GM12865 (cell line): ENCODE measurements around the gene SPAG16.

Experiments
- DNase-seq: peaks from one replicate; pipeline ENCODE4 v3.0.0; 2010; ENCODE audit warnings: low read depth
- H3K4me3 ChIP-seq: 2 replicates; pipeline ENCODE4 v1.5.1; 2011; ENCODE audit warnings: mild to moderate bottlenecking, low read depth, low read length, control low read depth
- TF ChIP-seq, protein P1 (sequence below): IDR thresholded peaks from 2 replicates; pipeline ENCODE4 v1.5.1; 2011; ENCODE audit warnings: low read length, control low read depth, low read depth, inconsistent platforms; ENCODE audit not compliant: insufficient read depth; ENCODE audit errors: missing control alignments

The SPAG16 gene

DNA sequence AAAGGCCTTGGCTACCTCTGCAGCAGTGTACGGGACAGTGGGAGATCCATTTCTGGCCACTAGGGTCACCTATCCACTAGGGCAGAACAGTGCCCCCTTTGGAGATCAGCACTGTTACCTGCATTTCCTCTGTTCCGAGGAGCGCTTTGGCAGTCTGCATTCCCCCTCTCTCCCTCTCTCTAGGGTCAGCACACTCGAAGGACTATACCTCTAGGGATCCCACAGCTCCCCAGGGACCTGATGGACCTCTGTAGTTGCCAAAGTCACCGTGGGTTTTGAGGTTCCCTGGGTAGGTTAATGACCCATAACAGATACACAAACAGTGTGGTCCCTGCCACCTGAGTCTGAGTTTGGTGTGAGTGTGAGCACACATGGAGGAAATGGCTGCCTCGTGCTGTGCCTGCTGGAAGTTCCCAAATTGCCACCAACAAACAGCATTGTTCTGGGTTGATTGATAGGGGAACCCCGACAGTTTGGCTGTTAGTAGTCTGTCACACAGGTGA is 1026.8 kb downstream of the SPAG16 start:
- DNase-seq, result peak; percentile 54
- TF ChIP-seq, protein P1, sequence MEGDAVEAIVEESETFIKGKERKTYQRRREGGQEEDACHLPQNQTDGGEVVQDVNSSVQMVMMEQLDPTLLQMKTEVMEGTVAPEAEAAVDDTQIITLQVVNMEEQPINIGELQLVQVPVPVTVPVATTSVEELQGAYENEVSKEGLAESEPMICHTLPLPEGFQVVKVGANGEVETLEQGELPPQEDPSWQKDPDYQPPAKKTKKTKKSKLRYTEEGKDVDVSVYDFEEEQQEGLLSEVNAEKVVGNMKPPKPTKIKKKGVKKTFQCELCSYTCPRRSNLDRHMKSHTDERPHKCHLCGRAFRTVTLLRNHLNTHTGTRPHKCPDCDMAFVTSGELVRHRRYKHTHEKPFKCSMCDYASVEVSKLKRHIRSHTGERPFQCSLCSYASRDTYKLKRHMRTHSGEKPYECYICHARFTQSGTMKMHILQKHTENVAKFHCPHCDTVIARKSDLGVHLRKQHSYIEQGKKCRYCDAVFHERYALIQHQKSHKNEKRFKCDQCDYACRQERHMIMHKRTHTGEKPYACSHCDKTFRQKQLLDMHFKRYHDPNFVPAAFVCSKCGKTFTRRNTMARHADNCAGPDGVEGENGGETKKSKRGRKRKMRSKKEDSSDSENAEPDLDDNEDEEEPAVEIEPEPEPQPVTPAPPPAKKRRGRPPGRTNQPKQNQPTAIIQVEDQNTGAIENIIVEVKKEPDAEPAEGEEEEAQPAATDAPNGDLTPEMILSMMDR, result peak; percentile 44

DNA sequence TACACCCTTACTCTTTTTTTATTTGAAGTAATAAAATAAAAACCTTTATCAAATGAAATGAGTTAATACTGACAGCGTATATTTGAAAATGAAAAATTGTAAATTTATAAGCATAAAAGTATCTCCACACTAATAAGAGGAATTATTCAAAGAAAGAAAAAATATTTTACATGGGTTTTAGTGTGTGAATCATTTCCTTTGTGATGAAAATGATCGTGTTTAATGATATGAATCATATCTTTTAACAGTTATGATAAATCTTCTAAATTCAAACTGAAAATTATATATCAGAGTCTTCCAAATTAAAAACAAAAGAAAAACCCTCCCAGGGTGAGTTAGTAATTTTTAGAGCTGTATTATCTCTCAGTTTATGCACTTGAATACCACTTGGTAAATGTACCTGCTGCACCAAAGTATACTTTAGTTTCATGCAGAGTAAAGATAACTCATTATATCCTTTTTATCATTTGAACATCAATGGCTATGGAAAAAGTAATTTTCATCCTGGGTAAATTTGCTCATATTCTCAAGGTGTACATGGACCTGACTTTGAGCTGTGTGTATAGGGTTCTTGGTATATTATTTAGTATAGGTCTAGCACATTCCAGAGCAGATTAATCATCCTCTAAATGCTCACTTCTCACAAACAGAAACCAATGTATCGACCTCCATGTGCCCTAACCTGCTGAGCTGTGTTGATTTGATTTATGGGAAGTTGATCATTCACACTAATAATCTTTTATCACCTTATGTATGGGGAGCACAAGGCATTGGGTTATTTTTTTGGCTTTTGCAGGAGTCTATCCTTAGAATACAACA is 1027.9 kb downstream of the SPAG16 start:
- H3K4me3 ChIP-seq, result no peak overlapping the region
- no peak for DNase-seq
- TF ChIP-seq, protein P1, result no peak

More for the DNA sequence above, 1026.8 kb downstream of the SPAG16 start:
- no peak overlapping the region for H3K4me3 ChIP-seq

DNA sequence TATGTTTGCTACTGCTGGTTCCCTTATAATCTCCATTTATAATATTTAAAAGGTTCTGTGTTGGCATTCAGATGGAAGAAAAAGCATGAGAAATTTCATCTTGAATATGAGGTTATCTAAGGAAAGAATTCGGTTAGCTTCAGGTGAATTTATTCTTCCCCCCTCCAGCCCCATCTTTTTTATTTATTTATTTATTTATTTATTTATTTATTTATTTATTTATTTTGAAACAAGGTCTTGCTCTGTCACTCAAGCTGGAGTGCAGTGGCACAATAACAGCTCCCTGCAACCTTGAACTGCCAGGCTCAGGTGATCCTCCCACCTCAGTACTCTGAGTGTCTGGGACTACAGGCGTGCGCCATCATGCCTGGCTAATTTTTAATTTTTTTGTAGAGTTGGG is 1031.1 kb downstream of the SPAG16 start:
- no peak for DNase-seq
- TF ChIP-seq, protein P1, result no peak
- H3K4me3 ChIP-seq, result no peak overlapping the region

DNA sequence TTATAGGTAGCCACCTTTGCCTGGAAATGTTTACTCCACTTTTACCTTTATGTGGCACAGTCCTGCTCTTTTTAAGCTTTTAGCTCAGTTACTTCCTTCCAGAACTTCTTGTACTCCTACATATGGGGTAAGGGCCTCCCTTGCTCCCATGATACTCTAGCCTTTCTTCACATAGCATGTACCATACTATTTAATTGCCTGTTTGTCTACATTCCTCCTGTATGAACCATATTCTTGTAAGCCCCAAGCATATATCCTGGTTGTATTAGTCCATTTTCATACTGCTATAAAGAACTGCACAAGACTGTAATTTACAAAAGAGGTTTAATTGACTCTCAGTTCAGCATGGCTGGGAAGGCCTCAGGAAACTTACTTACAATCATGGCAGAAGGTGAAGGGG is 1035.9 kb downstream of the SPAG16 start:
- no peak overlapping the region for H3K4me3 ChIP-seq
- TF ChIP-seq, protein P1, result no peak
- no peak for DNase-seq

DNA sequence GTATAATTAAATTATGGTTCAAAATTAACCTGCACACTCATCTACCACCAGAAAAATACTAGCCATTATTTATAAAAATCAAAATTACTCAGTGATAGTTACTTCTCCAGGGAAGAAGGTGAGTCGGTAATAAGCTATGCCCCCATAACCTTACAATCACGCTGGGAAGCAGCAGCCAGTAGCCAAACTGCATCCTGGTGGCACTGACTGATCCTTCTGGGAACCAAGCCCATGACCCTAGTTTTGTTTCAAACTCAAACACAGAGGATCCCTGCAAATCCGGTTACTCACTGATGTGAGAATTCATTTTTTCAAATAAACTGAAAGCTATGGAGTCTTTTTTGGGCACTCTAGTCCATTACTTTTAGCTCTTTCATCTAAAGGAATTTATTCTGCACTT is 1038.4 kb downstream of the SPAG16 start:
- TF ChIP-seq, protein P1, result no peak
- no peak for DNase-seq

DNA sequence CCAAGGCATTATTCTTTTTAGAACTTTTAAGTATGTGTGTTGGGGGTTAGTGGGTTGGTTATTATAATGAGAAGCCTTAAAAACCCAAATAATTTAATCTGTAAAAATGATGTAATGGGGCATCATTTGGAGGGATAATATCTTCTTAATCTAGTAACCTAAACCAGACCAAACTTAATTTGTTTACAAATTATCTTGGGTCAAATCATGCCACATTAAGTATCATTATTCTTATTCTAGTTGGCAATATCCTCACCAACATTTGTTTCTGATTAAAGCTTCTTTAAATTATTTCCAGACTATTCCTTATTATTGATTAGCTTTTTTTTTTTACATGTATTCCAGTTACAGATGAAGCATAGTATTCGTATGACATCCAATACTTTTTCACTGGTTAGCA is 1041.1 kb downstream of the SPAG16 start:
- DNase-seq, result no peak
- TF ChIP-seq, protein P1, result no peak

More for the DNA sequence above, 1038.4 kb downstream of the SPAG16 start:
- H3K4me3 ChIP-seq, result no peak overlapping the region

More for the DNA sequence above, 1041.1 kb downstream of the SPAG16 start:
- H3K4me3 ChIP-seq, result no peak overlapping the region
